K562 (cell line): ENCODE data around the gene MAD2L1BP. TPM values are rescaled to one million over a fixed set of nuclear protein-coding genes. Genes with fewer than 3 reads are reported as not detected.
A peak's percentile ranks its signal among the peaks of the same experiment; 100 is the strongest.

Experiments used
- POLR2A ChIP-seq: fragments of 450-650 bp; conservative IDR thresholded peaks from 2 replicates; pipeline ENCODE4 v1.6.1; 2016
- RERE ChIP-seq: sonication (generic); formaldehyde crosslinking; IDR thresholded peaks from 2 replicates; pipeline ENCODE4 v1.8.0; 2023; ENCODE audit warnings: missing genetic modification reagents, mild to moderate bottlenecking, borderline replicate concordance
- polyA plus RNA-seq, 8 experiments: library from polyadenylated mRNA; depleted of rRNA in 4 of 8; stranded (reverse) in 5 of 8; unstranded in 3 of 8; fragments of >200 nt; fragmentation: Nextera tagmentation in 2 of 8; fragmentation: Illumina TruSeq in 1 of 8; extraction: Ambion mirVana in 2 of 8; extraction: Trizol in 1 of 8; gene quantifications; 2 replicates each; pipeline versions ENCODE4 v1.2.1 to v1.2.3, GENCODE V29; 2011 to 2014; ENCODE audit warnings: inconsistent platforms in 1 of 8, missing spikeins in 1 of 8
- total RNA-seq, 7 experiments: library from RNA; depleted of rRNA in 6 of 7; stranded (reverse); fragments of >200 nt in 6 of 7; fragmentation: Illumina TruSeq in 2 of 7; extraction: Trizol in 2 of 7; gene quantifications; 2 replicates each; pipeline versions ENCODE4 v1.2.1 to v1.2.3, GENCODE V29; 2011 to 2021; ENCODE audit warnings: low replicate concordance in 1 of 7

Gene MAD2L1BP
- total and polyA plus RNA-seq, 9 of the 15 experiments (the other 6 are each of a cell fraction or from before 2014, with no cell fraction given), result 69.7 to 321 (median 111) TPM

- TF ChIP-seq RERE (CRISPR knock-in tag), result peak; percentile 70; the same call in 1 of the 2 replicates
- peak; percentile 53 for TF ChIP-seq POLR2A
- TF ChIP-seq, all 486 proteins: peak for 13
These were observed 11.5 kb upstream of the MAD2L1BP start (continued) for GRCh38 chr6:43623880-43624785.
